Loucy (cell line): ENCODE results near the gene PARD3B.

Experiments
- H2AFZ ChIP-seq: fragments of 200-600 bp; sonication (generic); 2 replicates; pipeline ENCODE4 v1.6.0; 2016; ENCODE audit warnings: antibody characterized with exemption, mild to moderate bottlenecking, low read length, moderate library complexity
- H3F3A ChIP-seq: fragments of 200-600 bp; 2 replicates; pipeline ENCODE4 v1.6.0; 2016; ENCODE audit warnings: antibody characterized with exemption, low read depth, mild to moderate bottlenecking
- H3K27me3 ChIP-seq: fragments of 200-600 bp; sonication (generic); 2 replicates; pipeline ENCODE4 v1.6.1; 2014; ENCODE audit warnings: low read length, mild to moderate bottlenecking; ENCODE audit not compliant: insufficient read depth, poor library complexity, severe bottlenecking
- H3K36me3 ChIP-seq: fragments of 200-600 bp; sonication (generic); 2 replicates; pipeline ENCODE4 v1.6.1; 2016; ENCODE audit warnings: low read length; ENCODE audit not compliant: insufficient read depth
- H3K4me1 ChIP-seq: fragments of 200-600 bp; sonication (generic); 2 replicates; pipeline ENCODE4 v1.5.1; 2014; ENCODE audit warnings: low read length, mild to moderate bottlenecking; ENCODE audit not compliant: insufficient read depth, poor library complexity, severe bottlenecking
- H3K4me2 ChIP-seq: fragments of 200-600 bp; sonication (generic); 2 replicates; pipeline ENCODE4 v1.6.0; 2014; ENCODE audit warnings: antibody characterized with exemption, low read length, low read depth, mild to moderate bottlenecking; ENCODE audit not compliant: poor library complexity, severe bottlenecking
- H3K4me3 ChIP-seq: fragments of 200-600 bp; sonication (generic); 2 replicates; pipeline ENCODE4 v1.5.1; 2014; ENCODE audit warnings: low read length, mild to moderate bottlenecking, mixed read lengths; ENCODE audit not compliant: poor library complexity, severe bottlenecking
- H3K79me2 ChIP-seq: fragments of 200-600 bp; sonication (generic); 2 replicates; pipeline ENCODE4 v1.6.1; 2014; ENCODE audit warnings: low read length; ENCODE audit not compliant: insufficient read depth
- H3K9ac ChIP-seq: fragments of 200-600 bp; sonication (generic); 2 replicates; pipeline ENCODE4 v1.6.0; 2014; ENCODE audit warnings: mild to moderate bottlenecking, low read depth, low read length, moderate library complexity; ENCODE audit not compliant: poor library complexity, severe bottlenecking
- H3K9me2 ChIP-seq: fragments of 200-600 bp; sonication (generic); replicated peaks from 2 replicates; pipeline ENCODE4 v1.6.1; 2016; ENCODE audit warnings: low read depth, low read length, mixed read lengths
- H3K9me3 ChIP-seq: fragments of 200-600 bp; sonication (generic); 2 replicates; pipeline ENCODE4 v1.6.1; 2014; ENCODE audit warnings: mild to moderate bottlenecking, antibody characterized with exemption, low read length, low read depth; ENCODE audit not compliant: insufficient read depth
- H4K20me1 ChIP-seq: fragments of 200-600 bp; sonication (generic); 2 replicates; pipeline ENCODE4 v1.6.0; 2014; ENCODE audit warnings: antibody characterized with exemption, low read length, mild to moderate bottlenecking; ENCODE audit not compliant: insufficient read depth, poor library complexity, severe bottlenecking
- CTCF ChIP-seq: fragments of 200-600 bp; sonication (generic); conservative IDR thresholded peaks from 2 replicates; pipeline ENCODE4 v1.5.1; 2014; ENCODE audit warnings: mild to moderate bottlenecking, antibody characterized with exemption, low read length
- EZH2phosphoT487 ChIP-seq: fragments of 200-600 bp; IDR thresholded peaks from 2 replicates; pipeline ENCODE4 v1.6.1; 2018; ENCODE audit warnings: antibody characterized with exemption, mild to moderate bottlenecking, moderate library complexity, borderline replicate concordance

The PARD3B gene

GRCh38 chr2:205451901-205452512 is 906.7 kb downstream of the PARD3B start:
- Histone ChIP-seq H3K9me3 (no peaks in the 10 kb centered on the region), H3F3A (no peaks in the 10 kb centered on the region), H3K4me2 (no peak overlapping the region), H3K79me2 (no peaks in the 10 kb centered on the region), H2AFZ (no peak overlapping the region), H3K27me3 (no peaks in the 10 kb centered on the region), H3K9me2 (no peaks in the 10 kb centered on the region), H3K36me3 (no peaks in the 10 kb centered on the region), H3K4me1 (no peaks in the 10 kb centered on the region), H3K4me3 (no peak overlapping the region), H4K20me1 (no peaks in the 10 kb centered on the region), H3K9ac (no peak overlapping the region)
- TF ChIP-seq CTCF = no peak
- no peak for TF ChIP-seq EZH2phosphoT487

DNA sequence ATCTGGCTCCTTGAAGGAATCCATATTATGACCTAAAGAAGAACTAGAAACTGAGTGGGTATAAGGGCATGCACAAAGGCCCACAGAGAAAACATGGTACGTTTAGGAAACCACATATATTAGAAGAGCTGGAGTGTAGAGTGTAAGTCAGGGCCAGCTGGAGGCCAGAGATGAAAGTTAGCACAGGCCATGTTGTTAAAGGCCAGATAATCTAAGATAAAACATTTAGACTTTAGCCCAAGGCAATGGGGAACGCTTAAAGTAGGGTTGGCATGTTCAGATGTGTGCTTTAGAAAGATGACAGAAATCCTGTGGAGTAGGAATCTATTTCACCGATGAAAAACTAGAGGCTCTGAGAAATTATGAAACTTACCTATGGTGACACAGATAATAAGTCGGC is 907.9 kb downstream of the PARD3B start:
- Histone ChIP-seq H3K36me3 (no peaks in the 10 kb centered on the region), H3K9ac (no peak overlapping the region), H2AFZ (no peak overlapping the region), H3K4me2 (no peak overlapping the region), H3K27me3 (no peaks in the 10 kb centered on the region), H3K4me3 (no peak overlapping the region), H3K9me2 (no peaks in the 10 kb centered on the region), H4K20me1 (no peaks in the 10 kb centered on the region), H3K9me3 (no peaks in the 10 kb centered on the region), H3F3A (no peaks in the 10 kb centered on the region), H3K4me1 (no peaks in the 10 kb centered on the region), H3K79me2 (no peaks in the 10 kb centered on the region)
- no peak for TF ChIP-seq EZH2phosphoT487
- no peak for TF ChIP-seq CTCF

GRCh38 chr2:205456682-205457081 is 911.4 kb downstream of the PARD3B start:
- no peak overlapping the region for H3K9ac ChIP-seq
- TF ChIP-seq EZH2phosphoT487 = no peak
- no peak for TF ChIP-seq CTCF

More at GRCh38 chr2:205456682-205457081, 911.4 kb downstream of the PARD3B start:
- Histone ChIP-seq H4K20me1 (no peaks in the 10 kb centered on the region), H3F3A (no peaks in the 10 kb centered on the region), H3K4me1 (no peaks in the 10 kb centered on the region), H3K9me3 (no peaks in the 10 kb centered on the region), H3K4me2 (no peak overlapping the region), H3K79me2 (no peaks in the 10 kb centered on the region), H2AFZ (no peak overlapping the region), H3K9me2 (no peaks in the 10 kb centered on the region), H3K36me3 (no peaks in the 10 kb centered on the region), H3K4me3 (no peak overlapping the region), H3K27me3 (no peaks in the 10 kb centered on the region)
